Panc1 (cell line): ENCODE data around the gene GBA2.

Experiments
- POLR2AphosphoS5 ChIP-seq: IDR thresholded peaks from 2 replicates; pipeline ENCODE4 v1.6.1; 2012; ENCODE audit warnings: mild to moderate bottlenecking, low read depth, low read length, moderate library complexity
- SIN3A ChIP-seq: IDR thresholded peaks from 2 replicates; pipeline ENCODE4 v1.6.1; 2012; ENCODE audit warnings: low read depth, mild to moderate bottlenecking, low read length, moderate library complexity, borderline replicate concordance; ENCODE audit not compliant: insufficient read depth
- TCF7L2 ChIP-seq: IDR thresholded peaks from 2 replicates; pipeline ENCODE4 v1.6.1; 2011; ENCODE audit warnings: mild to moderate bottlenecking, low read depth, low read length, inconsistent platforms
- TF ChIP-seq, protein P1 (sequence below): fragments of 450-650 bp; IDR thresholded peaks from 2 replicates; pipeline ENCODE4 v1.5.1; 2017; ENCODE audit warnings: mild to moderate bottlenecking
- TF ChIP-seq, protein P2 (sequence below), 2 experiments: IDR thresholded peaks; 2 replicates each; pipeline ENCODE4 v1.6.1; 2011 to 2012; ENCODE audit warnings: low read depth in 2 of 2, control low read depth in 1 of 2, low read length in 1 of 2, mild to moderate bottlenecking in 1 of 2, moderate library complexity in 1 of 2; ENCODE audit not compliant: insufficient read depth in 1 of 2

DNA sequence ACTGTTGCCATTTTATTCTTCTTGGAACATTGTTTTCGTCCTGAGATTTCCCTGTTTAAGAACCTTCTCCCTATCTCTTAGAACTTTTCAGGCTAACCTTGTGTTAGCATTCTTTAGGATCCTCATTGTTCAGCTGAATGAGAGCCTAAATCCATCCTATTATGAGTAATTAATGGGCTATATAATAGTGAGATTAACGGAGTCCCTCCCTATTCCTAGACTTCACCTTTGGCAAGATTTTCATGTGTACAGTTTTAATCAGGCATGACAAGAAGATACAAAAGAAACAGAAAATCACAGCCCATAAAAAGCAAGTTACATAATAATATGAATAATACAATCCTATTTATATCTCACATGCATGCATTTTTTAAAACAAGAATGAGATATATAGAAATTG is 14.2 kb upstream of the GBA2 start:
- TF ChIP-seq, protein P1, sequence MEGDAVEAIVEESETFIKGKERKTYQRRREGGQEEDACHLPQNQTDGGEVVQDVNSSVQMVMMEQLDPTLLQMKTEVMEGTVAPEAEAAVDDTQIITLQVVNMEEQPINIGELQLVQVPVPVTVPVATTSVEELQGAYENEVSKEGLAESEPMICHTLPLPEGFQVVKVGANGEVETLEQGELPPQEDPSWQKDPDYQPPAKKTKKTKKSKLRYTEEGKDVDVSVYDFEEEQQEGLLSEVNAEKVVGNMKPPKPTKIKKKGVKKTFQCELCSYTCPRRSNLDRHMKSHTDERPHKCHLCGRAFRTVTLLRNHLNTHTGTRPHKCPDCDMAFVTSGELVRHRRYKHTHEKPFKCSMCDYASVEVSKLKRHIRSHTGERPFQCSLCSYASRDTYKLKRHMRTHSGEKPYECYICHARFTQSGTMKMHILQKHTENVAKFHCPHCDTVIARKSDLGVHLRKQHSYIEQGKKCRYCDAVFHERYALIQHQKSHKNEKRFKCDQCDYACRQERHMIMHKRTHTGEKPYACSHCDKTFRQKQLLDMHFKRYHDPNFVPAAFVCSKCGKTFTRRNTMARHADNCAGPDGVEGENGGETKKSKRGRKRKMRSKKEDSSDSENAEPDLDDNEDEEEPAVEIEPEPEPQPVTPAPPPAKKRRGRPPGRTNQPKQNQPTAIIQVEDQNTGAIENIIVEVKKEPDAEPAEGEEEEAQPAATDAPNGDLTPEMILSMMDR, result no peak
- TF ChIP-seq POLR2AphosphoS5, result no peak
- TF ChIP-seq, protein P2, sequence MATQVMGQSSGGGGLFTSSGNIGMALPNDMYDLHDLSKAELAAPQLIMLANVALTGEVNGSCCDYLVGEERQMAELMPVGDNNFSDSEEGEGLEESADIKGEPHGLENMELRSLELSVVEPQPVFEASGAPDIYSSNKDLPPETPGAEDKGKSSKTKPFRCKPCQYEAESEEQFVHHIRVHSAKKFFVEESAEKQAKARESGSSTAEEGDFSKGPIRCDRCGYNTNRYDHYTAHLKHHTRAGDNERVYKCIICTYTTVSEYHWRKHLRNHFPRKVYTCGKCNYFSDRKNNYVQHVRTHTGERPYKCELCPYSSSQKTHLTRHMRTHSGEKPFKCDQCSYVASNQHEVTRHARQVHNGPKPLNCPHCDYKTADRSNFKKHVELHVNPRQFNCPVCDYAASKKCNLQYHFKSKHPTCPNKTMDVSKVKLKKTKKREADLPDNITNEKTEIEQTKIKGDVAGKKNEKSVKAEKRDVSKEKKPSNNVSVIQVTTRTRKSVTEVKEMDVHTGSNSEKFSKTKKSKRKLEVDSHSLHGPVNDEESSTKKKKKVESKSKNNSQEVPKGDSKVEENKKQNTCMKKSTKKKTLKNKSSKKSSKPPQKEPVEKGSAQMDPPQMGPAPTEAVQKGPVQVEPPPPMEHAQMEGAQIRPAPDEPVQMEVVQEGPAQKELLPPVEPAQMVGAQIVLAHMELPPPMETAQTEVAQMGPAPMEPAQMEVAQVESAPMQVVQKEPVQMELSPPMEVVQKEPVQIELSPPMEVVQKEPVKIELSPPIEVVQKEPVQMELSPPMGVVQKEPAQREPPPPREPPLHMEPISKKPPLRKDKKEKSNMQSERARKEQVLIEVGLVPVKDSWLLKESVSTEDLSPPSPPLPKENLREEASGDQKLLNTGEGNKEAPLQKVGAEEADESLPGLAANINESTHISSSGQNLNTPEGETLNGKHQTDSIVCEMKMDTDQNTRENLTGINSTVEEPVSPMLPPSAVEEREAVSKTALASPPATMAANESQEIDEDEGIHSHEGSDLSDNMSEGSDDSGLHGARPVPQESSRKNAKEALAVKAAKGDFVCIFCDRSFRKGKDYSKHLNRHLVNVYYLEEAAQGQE (IDR thresholded peaks at IDR 0.05; ENCODE audit: insufficient read depth in 1 of 2, low read depth in 2 of 2, low read length in 1 of 2), result no peak
- TF ChIP-seq TCF7L2, result no peak
- TF ChIP-seq SIN3A, result no peak
